Tibial nerve (tissue), 4 donors: ENCODE results near the gene GNAQ. TPM values are rescaled to one million over a fixed set of nuclear protein-coding genes. Genes with fewer than 3 reads are reported as not detected.

Source experiments
- DNase-seq, 2 donors: peaks; one replicate each; pipeline ENCODE4 v3.0.0-alpha.2; 2019; ENCODE audit warnings: low spot score in 2 of 2
- H3K27ac ChIP-seq, 4 donors: fragments of 200-600 bp; sonication (generic) in 3 of 4; one replicate each; pipeline ENCODE4 v1.5.1; 2017 to 2019; ENCODE audit warnings: mild to moderate bottlenecking in 1 of 4
- H3K27me3 ChIP-seq, 2 donors: fragments of 200-600 bp; sonication (generic) in 1 of 2; one replicate each; pipeline versions ENCODE4 v1.5.1 to v1.6.0; 2017 to 2019
- H3K36me3 ChIP-seq, 3 donors: fragments of 200-600 bp; sonication (generic); one replicate each; pipeline ENCODE4 v1.5.1; 2018 to 2019
- H3K4me1 ChIP-seq, 4 donors: fragments of 200-600 bp; sonication (generic) in 3 of 4; one replicate each; pipeline ENCODE4 v1.5.1; 2017 to 2019
- H3K4me3 ChIP-seq, 4 donors: fragments of 200-600 bp; sonication (generic) in 3 of 4; one replicate each; pipeline ENCODE4 v1.5.1; 2017 to 2019; ENCODE audit warnings: mild to moderate bottlenecking in 1 of 4, moderate library complexity in 1 of 4
- H3K9me3 ChIP-seq, 4 donors: fragments of 200-600 bp; sonication (generic) in 3 of 4; one replicate each; pipeline ENCODE4 v1.5.1; 2017 to 2019
- CTCF ChIP-seq, 5 experiments: fragments of 200-600 bp in 3 of 5; fragments of 450-650 bp in 2 of 5; sonication (generic) in 3 of 5; IDR thresholded peaks; one replicate each; pipeline ENCODE4 v1.5.1; 2016 to 2019; ENCODE audit warnings: antibody characterized with exemption in 5 of 5, mild to moderate bottlenecking in 3 of 5, moderate library complexity in 2 of 5
- EP300 ChIP-seq, 2 donors: sonication (generic); formaldehyde crosslinking; IDR thresholded peaks; one replicate each; pipeline ENCODE4 v1.6.1; 2017; ENCODE audit warnings: antibody characterized with exemption in 2 of 2, mild to moderate bottlenecking in 1 of 2
- POLR2A ChIP-seq, 2 donors: fragments of 450-650 bp; IDR thresholded peaks; one replicate each; pipeline ENCODE4 v1.6.1; 2017; ENCODE audit warnings: antibody characterized with exemption in 2 of 2, mild to moderate bottlenecking in 2 of 2, moderate library complexity in 2 of 2
- WGBS, 2 donors: methylation state at CpG; one replicate each; pipeline ENCODE4 v1.1.5; 2018; 5-methylcytosine and 5-hydroxymethylcytosine counted together
- total RNA-seq, 4 donors: library from RNA; depleted of rRNA; stranded (reverse); fragments of >200 nt; gene quantifications; one replicate each; pipeline ENCODE4 v1.1.0, GENCODE V29; 2016

The GNAQ gene
- total RNA-seq, 4 donors from 2014 or later, result 38.7 to 50.3 (median 41.6) TPM

GRCh38 chr9:77872863-77873262, 158.7 kb downstream of the GNAQ start:
- H3K36me3 ChIP-seq, result no peaks in the 10 kb centered on the region
- H3K27ac ChIP-seq, result no peak overlapping the region
- peaks cover 0 to 30% (median 3%) of the 10 kb centered on the region in 4 donors for H3K4me1 ChIP-seq
- 46 to 65% methylated on average over 3 of the region's 3 CpGs for WGBS, 2 donors
- TF ChIP-seq EP300 (IDR thresholded peaks at IDR 0.05) (no peak), POLR2A (IDR thresholded peaks at IDR 0.05) (no peak), CTCF (IDR thresholded peaks at IDR 0.05) (no peak)
- H3K27me3 ChIP-seq, result no peaks in the 10 kb centered on the region
- no peak for DNase-seq
- H3K4me3 ChIP-seq, result no peak overlapping the region
- no peaks in the 10 kb centered on the region for H3K9me3 ChIP-seq

- H3K4me3 ChIP-seq, result no peak overlapping the region
- TF ChIP-seq POLR2A (IDR thresholded peaks at IDR 0.05) (no peak), EP300 (IDR thresholded peaks at IDR 0.05) (no peak), CTCF (IDR thresholded peaks at IDR 0.05) (no peak)
Measured at GRCh38 chr9:77872177-77872576, 159.4 kb downstream of the GNAQ start.

GRCh38 chr9:77871483-77871882, 160.1 kb downstream of the GNAQ start:
- Histone ChIP-seq H3K4me3 (no peak overlapping the region), H3K27me3 (no peaks in the 10 kb centered on the region), H3K36me3 (no peaks in the 10 kb centered on the region), H3K4me1 (peaks cover 0 to 23% (median 3%) of the 10 kb centered on the region in 4 donors), H3K9me3 (no peaks in the 10 kb centered on the region), H3K27ac (no peak overlapping the region)
- 97 to 100% methylated on average over 1 of the region's 1 CpG for WGBS, 2 donors
- DNase-seq, result no peak
- TF ChIP-seq EP300 (IDR thresholded peaks at IDR 0.05) (no peak), POLR2A (IDR thresholded peaks at IDR 0.05) (no peak), CTCF (IDR thresholded peaks at IDR 0.05) (no peak)

More at GRCh38 chr9:77872177-77872576, 159.4 kb downstream of the GNAQ start:
- peaks cover 0 to 27% (median 3%) of the 10 kb centered on the region in 4 donors for H3K4me1 ChIP-seq
- H3K9me3 ChIP-seq, result no peaks in the 10 kb centered on the region
- H3K27me3 ChIP-seq, result no peaks in the 10 kb centered on the region
- H3K27ac ChIP-seq, result no peak overlapping the region
- no peaks in the 10 kb centered on the region for H3K36me3 ChIP-seq
- DNase-seq, result no peak

GRCh38 chr9:77866878-77867277, 164.7 kb downstream of the GNAQ start:
- TF ChIP-seq POLR2A (IDR thresholded peaks at IDR 0.05) (no peak), EP300 (IDR thresholded peaks at IDR 0.05) (no peak), CTCF (IDR thresholded peaks at IDR 0.05) (no peak)
- H3K27ac ChIP-seq, result no peak overlapping the region
- H3K4me3 ChIP-seq, result no peak overlapping the region
- H3K27me3 ChIP-seq, result no peaks in the 10 kb centered on the region
- DNase-seq, result no peak
- H3K36me3 ChIP-seq, result peaks cover 0 to 10% (median 0%) of the 10 kb centered on the region in 3 donors
- no peaks in the 10 kb centered on the region for H3K9me3 ChIP-seq
- WGBS, 2 donors, result 95 to 100% methylated on average over 1 of the region's 1 CpG
- peaks cover 0 to 2% (median 0%) of the 10 kb centered on the region in 4 donors for H3K4me1 ChIP-seq

GRCh38 chr9:77865385-77866047, 166.1 kb downstream of the GNAQ start:
- Histone ChIP-seq H3K27me3 (no peaks in the 10 kb centered on the region), H3K36me3 (peaks cover 0 to 22% (median 0%) of the 10 kb centered on the region in 3 donors), H3K9me3 (no peaks in the 10 kb centered on the region), H3K4me3 (no peak overlapping the region), H3K27ac (no peak overlapping the region), H3K4me1 (no peaks in the 10 kb centered on the region)
- no peak for DNase-seq
- WGBS, 2 donors, result 85 to 89% methylated on average over 4 of the region's 4 CpGs
- TF ChIP-seq CTCF (IDR thresholded peaks at IDR 0.05), result no peak
- TF ChIP-seq POLR2A (IDR thresholded peaks at IDR 0.05), result no peak
- TF ChIP-seq EP300 (IDR thresholded peaks at IDR 0.05), result no peak
